ENCODE measurements around the gene VGLL3. TPM values are rescaled to one million over a fixed set of nuclear protein-coding genes. Genes with fewer than 3 reads are reported as not detected.
A peak's percentile ranks its signal among the peaks of the same experiment; 100 is the strongest.
"Not testable (repeated sequence)": the region's sequence is repeated elsewhere in the genome, so short reads cannot be mapped to it uniquely, and the experiment has no call there.

The VGLL3 gene
- total RNA-seq, 3 donors from 2014 or later: 17.9 to 60.0 (median 48.5) TPM

DNA sequence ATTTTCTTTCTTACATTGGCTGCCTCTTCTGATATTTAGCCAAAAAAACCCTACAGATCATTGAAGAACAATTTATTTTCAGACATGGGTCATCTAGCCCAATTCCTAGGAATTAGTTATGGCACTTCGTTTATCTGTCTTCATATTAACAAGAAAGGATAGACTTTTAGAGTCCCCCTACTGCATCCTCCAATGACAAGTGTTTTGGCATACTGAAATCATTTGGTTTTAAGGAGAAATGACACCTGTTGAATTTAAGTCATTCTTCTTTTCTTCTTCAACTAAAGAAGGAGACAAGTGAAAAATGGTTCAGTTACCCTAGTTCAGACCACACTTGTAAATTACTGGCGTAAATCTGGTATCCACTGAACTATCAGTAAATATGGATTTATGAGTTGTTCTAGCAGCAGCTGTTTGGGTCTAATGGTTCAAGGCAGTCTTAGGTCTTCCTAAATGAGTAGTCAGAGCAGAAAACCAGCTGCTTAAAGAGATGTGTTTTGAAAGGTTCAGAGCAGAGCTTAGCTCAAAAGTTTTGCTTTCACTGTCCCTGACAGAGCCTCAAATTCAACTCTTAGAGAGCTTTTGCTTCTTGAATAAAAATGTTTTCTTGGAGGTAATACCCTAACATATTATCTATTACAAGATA, 5.6 kb downstream of the VGLL3 start:
- no peaks in the 10 kb centered on the region for H3K4me1 ChIP-seq
- peak overlapping the region in 1 of 3 donors; percentile 21 for H3K4me3 ChIP-seq
- intact Hi-C loops (cut with DNase I; ENCODE audit: low total_unique reads): no loop called here
- no peaks in the 10 kb centered on the region for H3K36me3 ChIP-seq
- no peak for DNase-seq (ENCODE audit: low spot score in 2 of 2)
- no peaks in the 10 kb centered on the region for H3K9me3 ChIP-seq
- H3K27me3 ChIP-seq: peaks cover 0 to 5% of the 10 kb centered on the region in 2 donors
- peak overlapping the region; percentile 6 to 41 for H3K27ac ChIP-seq
- TF ChIP-seq POLR2AphosphoS5 (IDR thresholded peaks at IDR 0.05): no peak
- TF ChIP-seq, protein P1, sequence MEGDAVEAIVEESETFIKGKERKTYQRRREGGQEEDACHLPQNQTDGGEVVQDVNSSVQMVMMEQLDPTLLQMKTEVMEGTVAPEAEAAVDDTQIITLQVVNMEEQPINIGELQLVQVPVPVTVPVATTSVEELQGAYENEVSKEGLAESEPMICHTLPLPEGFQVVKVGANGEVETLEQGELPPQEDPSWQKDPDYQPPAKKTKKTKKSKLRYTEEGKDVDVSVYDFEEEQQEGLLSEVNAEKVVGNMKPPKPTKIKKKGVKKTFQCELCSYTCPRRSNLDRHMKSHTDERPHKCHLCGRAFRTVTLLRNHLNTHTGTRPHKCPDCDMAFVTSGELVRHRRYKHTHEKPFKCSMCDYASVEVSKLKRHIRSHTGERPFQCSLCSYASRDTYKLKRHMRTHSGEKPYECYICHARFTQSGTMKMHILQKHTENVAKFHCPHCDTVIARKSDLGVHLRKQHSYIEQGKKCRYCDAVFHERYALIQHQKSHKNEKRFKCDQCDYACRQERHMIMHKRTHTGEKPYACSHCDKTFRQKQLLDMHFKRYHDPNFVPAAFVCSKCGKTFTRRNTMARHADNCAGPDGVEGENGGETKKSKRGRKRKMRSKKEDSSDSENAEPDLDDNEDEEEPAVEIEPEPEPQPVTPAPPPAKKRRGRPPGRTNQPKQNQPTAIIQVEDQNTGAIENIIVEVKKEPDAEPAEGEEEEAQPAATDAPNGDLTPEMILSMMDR (IDR thresholded peaks at IDR 0.05): no peak
- TF ChIP-seq POLR2A (IDR thresholded peaks at IDR 0.05): no peak

DNA sequence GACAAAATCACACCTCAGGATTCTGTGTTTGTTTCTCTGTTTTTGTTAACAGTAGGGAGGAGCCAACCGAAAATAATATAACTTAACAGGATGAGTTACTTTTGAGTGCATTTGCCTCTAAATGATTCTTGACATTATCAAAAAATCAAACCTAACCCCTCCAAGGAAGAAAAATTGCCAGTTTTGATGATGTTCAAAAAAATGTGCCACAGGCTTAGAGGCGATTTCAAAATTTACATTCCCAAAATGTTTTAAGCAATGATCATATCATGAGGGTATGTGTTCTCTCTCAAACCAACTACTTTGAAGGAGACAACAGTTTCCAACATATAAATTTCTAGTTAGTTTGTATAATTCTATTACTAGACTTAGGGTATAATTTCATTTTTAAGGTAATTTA, 6.7 kb downstream of the VGLL3 start:
- no peak overlapping the region for H3K4me3 ChIP-seq
- intact Hi-C loops (cut with DNase I; ENCODE audit: low total_unique reads): no loop called here
- DNase-seq (ENCODE audit: low spot score in 2 of 2): no peak
- TF ChIP-seq, protein P1 (IDR thresholded peaks at IDR 0.05): no peak
- no peak for TF ChIP-seq POLR2A (IDR thresholded peaks at IDR 0.05)
- no peak for TF ChIP-seq POLR2AphosphoS5 (IDR thresholded peaks at IDR 0.05)
- H3K27ac ChIP-seq: peak overlapping the region in 1 of 2 donors; percentile 77
- no peaks in the 10 kb centered on the region for H3K36me3 ChIP-seq
- no peaks in the 10 kb centered on the region for H3K27me3 ChIP-seq
- H3K9me3 ChIP-seq: no peaks in the 10 kb centered on the region
- H3K4me1 ChIP-seq: no peaks in the 10 kb centered on the region

DNA sequence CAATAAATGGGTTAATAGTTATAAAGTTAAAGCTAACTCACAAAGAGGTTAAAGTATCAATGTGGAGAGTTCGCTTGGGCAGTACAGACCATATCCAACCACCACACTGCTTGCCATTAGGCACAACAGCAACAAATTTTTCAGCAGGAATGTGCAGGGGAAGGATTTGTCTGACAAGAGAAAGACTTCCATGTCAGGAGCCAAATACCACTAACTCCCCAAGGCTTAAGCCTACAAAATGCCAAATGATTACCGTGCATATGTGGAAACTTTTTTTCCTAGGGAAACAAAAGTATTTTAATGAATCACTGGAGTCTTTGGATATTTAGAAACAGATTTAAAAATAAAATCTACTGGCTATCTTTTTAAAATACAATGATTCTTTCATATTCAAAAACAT, 8.1 kb downstream of the VGLL3 start:
- Histone ChIP-seq H3K9me3 (no peaks in the 10 kb centered on the region), H3K36me3 (no peaks in the 10 kb centered on the region), H3K4me1 (no peaks in the 10 kb centered on the region), H3K27ac (peak overlapping the region in 1 of 2 donors; percentile 2), H3K27me3 (no peaks in the 10 kb centered on the region), H3K4me3 (no peak overlapping the region)
- peak in 1 of 3 donors; percentile 27 for TF ChIP-seq POLR2AphosphoS5 (IDR thresholded peaks at IDR 0.05)
- TF ChIP-seq, protein P1 (IDR thresholded peaks at IDR 0.05): no peak
- DNase-seq (ENCODE audit: low spot score in 2 of 2): no peak
- intact Hi-C loops (cut with DNase I; ENCODE audit: low total_unique reads): no loop called here

DNA sequence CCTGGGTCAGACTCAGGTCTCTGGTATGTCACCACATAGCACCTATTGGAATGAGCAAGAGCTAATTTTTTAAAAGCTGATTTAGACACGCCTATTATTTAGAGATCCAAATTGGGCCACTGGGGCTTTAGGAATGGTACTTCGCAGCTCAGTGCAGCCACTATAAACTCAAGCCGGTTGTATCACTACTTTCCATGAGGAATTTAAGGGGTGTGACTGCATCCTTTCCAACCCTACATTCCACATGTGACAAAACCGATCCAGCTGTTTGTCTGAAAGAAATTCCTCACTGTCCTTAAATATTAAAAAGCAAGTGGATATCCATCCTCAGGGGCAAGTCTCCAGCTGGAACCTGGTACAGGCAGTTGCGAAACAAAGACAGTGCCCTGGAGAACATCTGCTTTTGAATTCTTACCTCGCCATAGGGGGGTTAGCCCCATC, 12.8 kb downstream of the VGLL3 start:
- H3K4me3 ChIP-seq: no peak overlapping the region
- intact Hi-C loops (cut with DNase I; ENCODE audit: low total_unique reads): no loop called here
- no peak for DNase-seq (ENCODE audit: low spot score in 2 of 2)
- H3K27ac ChIP-seq: peak overlapping the region in 1 of 2 donors; percentile 57
- TF ChIP-seq, protein P1 (IDR thresholded peaks at IDR 0.05): no peak
- peak in 2 of 3 donors; percentile 20 to 44 for TF ChIP-seq POLR2AphosphoS5 (IDR thresholded peaks at IDR 0.05)
- H3K9me3 ChIP-seq: no peaks in the 10 kb centered on the region
- H3K4me1 ChIP-seq: no peaks in the 10 kb centered on the region
- H3K36me3 ChIP-seq: no peaks in the 10 kb centered on the region
- no peaks in the 10 kb centered on the region for H3K27me3 ChIP-seq

DNA sequence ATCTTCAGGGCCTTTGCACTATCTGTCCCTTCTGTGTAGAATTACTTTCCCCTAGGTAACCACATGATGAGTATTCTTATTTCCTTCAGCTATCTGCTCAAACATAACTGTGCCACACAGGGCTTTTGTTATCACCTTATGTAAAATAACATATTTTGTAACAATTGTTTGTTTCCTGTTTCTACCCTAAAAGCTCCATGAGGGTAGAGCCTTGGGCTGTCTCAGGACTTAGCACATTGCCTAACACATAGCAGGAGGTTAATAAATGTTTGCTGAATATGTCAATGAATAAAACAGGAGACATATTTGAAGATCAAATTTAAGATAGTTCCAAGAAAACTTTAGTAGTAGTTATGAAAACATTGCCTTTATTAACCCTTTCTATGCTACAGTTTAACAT, 14.7 kb downstream of the VGLL3 start:
- TF ChIP-seq POLR2AphosphoS5 (IDR thresholded peaks at IDR 0.05): no peak
- TF ChIP-seq, protein P1 (IDR thresholded peaks at IDR 0.05): no peak
- TF ChIP-seq POLR2A (IDR thresholded peaks at IDR 0.05): no peak
- Histone ChIP-seq H3K4me1 (no peaks in the 10 kb centered on the region), H3K27ac (no peak overlapping the region)

DNA sequence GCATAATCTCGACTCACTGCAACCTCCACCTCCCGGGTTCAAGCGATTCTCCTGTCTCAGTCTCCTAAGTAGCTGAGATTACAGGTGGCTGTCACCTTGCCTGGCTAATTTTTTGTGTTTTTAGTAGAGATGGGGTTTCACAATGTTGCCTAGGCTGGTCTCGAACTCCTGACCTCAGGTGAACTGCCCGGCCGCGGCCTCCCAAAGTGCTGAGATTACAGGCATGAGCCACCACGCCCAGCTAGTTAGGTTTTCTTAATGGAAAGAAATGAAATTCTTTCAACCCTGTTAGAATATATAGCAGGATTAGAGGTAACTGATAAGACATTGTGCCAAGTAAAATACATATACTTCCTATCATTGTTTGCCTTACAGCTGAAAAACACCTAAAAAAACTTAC, 16.8 kb downstream of the VGLL3 start:
- H3K27me3 ChIP-seq; H3K36me3 ChIP-seq; H3K4me1 ChIP-seq; intact Hi-C loops (cut with DNase I; ENCODE audit: low total_unique reads); H3K27ac ChIP-seq; DNase-seq (ENCODE audit: low spot score in 2 of 2); H3K9me3 ChIP-seq; H3K4me3 ChIP-seq: not testable (repeated sequence)

More for the DNA sequence above, 14.7 kb downstream of the VGLL3 start:
- H3K4me3 ChIP-seq: no peak overlapping the region
- intact Hi-C loops (cut with DNase I; ENCODE audit: low total_unique reads): no loop called here
- no peaks in the 10 kb centered on the region for H3K9me3 ChIP-seq
- H3K27me3 ChIP-seq: no peaks in the 10 kb centered on the region
- DNase-seq (ENCODE audit: low spot score in 2 of 2): no peak
- H3K36me3 ChIP-seq: no peaks in the 10 kb centered on the region
